Glomerular visceral epithelial cell (primary cell): ENCODE data around the gene HOXA5.

Source experiments
- DNase-seq: peaks from one replicate; pipeline ENCODE4 v3.0.0-alpha.2; 2016; ENCODE audit errors: extremely low spot score

The HOXA5 gene

GRCh38 chr7:27095897-27096767 lies 47.3 kb downstream of the HOXA5 start, which contains the start of gene HOXA1:
Gene HOXA1 (minus strand): TSS chr7:27096000. CDS start chr7:27095912, 88 bp downstream.
- DNase-seq, result peak; percentile 96

- no peak for DNase-seq
Measured at GRCh38 chr7:27095050-27095896, 48.2 kb downstream of the HOXA5 start.

- DNase-seq, result no peak
Measured at GRCh38 chr7:27094304-27095049, 49.0 kb downstream of the HOXA5 start.

- DNase-seq, result no peak
Measured at GRCh38 chr7:27093184-27093895, 50.1 kb downstream of the HOXA5 start.

GRCh38 chr7:27092819-27093110 lies 50.7 kb downstream of the HOXA5 start:
- no peak for DNase-seq

- no peak for DNase-seq
Measured at GRCh38 chr7:27091941-27092818, 51.3 kb downstream of the HOXA5 start.

- DNase-seq, result no peak
Measured at GRCh38 chr7:27091105-27091504, 52.4 kb downstream of the HOXA5 start.
